CD4-positive, alpha-beta T cell (primary cell): ENCODE results near the gene ENDOU. TPM values are rescaled to one million over a fixed set of nuclear protein-coding genes. Genes with fewer than 3 reads are reported as not detected.

Source experiments
- ATAC-seq: fragments of 200-7000 bp; cut with Tn5 transposase; one replicate; pipeline ENCODE4 v1.10.0; 2022; ENCODE audit warnings: mild to moderate bottlenecking; ENCODE audit not compliant: poor library complexity
- CTCF ChIA-PET: fragments of 350-600 bp; sonication (Branson Sonifier 250); formaldehyde crosslinking; loops from one replicate; lab custom pipeline; 2021; ENCODE audit warnings: antibody characterized with exemption, inconsistent platforms; lab: Charles Lee
- POLR2A ChIA-PET: fragments of 350-600 bp; sonication (Branson Sonifier 250); formaldehyde crosslinking; loops from one replicate; lab custom pipeline; 2021; ENCODE audit warnings: antibody characterized with exemption, inconsistent platforms; lab: Charles Lee
- DNase-seq, 14 experiments: peaks; one replicate each; pipeline ENCODE4 v3.0.0-alpha.2; 2013 to 2020; ENCODE audit warnings: mixed read lengths in 2 of 14
- H3K27ac ChIP-seq, 2 donors: one replicate each; pipeline versions ENCODE4 v1.5.1 to v1.7.0; 2013; ENCODE audit warnings: low read length in 2 of 2, low read depth in 1 of 2, mild to moderate bottlenecking in 1 of 2
- H3K27me3 ChIP-seq, 2 experiments: 1 replicate in 1 of 2; 2 replicates in 1 of 2; pipeline versions ENCODE4 v1.6.1 to v1.7.0; 2013; ENCODE audit warnings: low read length in 2 of 2, control low read depth in 1 of 2, mild to moderate bottlenecking in 1 of 2, moderate library complexity in 1 of 2; ENCODE audit not compliant: insufficient read depth in 2 of 2, control insufficient read depth in 1 of 2
- H3K36me3 ChIP-seq: one replicate; pipeline ENCODE4 v1.6.1; 2013; ENCODE audit warnings: low read length, control low read depth; ENCODE audit not compliant: insufficient read depth
- H3K4me1 ChIP-seq: one replicate; pipeline ENCODE4 v1.6.1; 2013; ENCODE audit warnings: low read length, control low read depth; ENCODE audit not compliant: insufficient read depth
- H3K4me3 ChIP-seq: one replicate; pipeline ENCODE4 v1.5.1; 2013; ENCODE audit warnings: mild to moderate bottlenecking, low read length, moderate library complexity
- H3K9me3 ChIP-seq, 2 experiments: 1 replicate in 1 of 2; 2 replicates in 1 of 2; pipeline versions ENCODE4 v1.6.1 to v1.7.0; 2013; ENCODE audit warnings: low read length in 2 of 2, mild to moderate bottlenecking in 2 of 2, control low read depth in 1 of 2, moderate library complexity in 1 of 2; ENCODE audit not compliant: control insufficient read depth in 1 of 2, insufficient read depth in 1 of 2
- H3K27ac Mint-ChIP-seq: one replicate; pipeline ENCODE4 v1.8.0; 2020; ENCODE audit warnings: mixed read lengths
- H3K27me3 Mint-ChIP-seq: one replicate; pipeline ENCODE4 v1.8.0; 2021; ENCODE audit warnings: mixed read lengths
- H3K36me3 Mint-ChIP-seq: one replicate; pipeline ENCODE4 v1.8.0; 2021; ENCODE audit warnings: low read depth, mixed read lengths
- H3K4me1 Mint-ChIP-seq: one replicate; pipeline ENCODE4 v1.8.0; 2021; ENCODE audit warnings: low read depth, mixed read lengths
- H3K4me3 Mint-ChIP-seq: one replicate; pipeline ENCODE4 v1.8.0; 2020; ENCODE audit warnings: mild to moderate bottlenecking, mixed read lengths
- H3K9me3 Mint-ChIP-seq: one replicate; pipeline ENCODE4 v1.8.0; 2020; ENCODE audit warnings: mixed read lengths
- intact Hi-C, 2 experiments: fragments of 100-400 bp; cut with DNase I in 1 of 2; cut with micrococcal nuclease in 1 of 2; formaldehyde crosslinking; loops; one replicate each; pipeline versions ENCODE4 v1.15.1 to v1.9.0; 2023 to 2025; cut with DNase I, micrococcal nuclease
- total RNA-seq, 174 experiments: library from RNA in 2 of 174; stranded (reverse) in 2 of 174; gene quantifications; one replicate each; pipeline ENCODE4 v1.2.3 and lab custom pipeline; 2021 to 2026
- TF ChIP-seq, protein P1 (sequence below): fragments of 200-600 bp; IDR thresholded peaks from one replicate; pipeline ENCODE4 v1.8.0; 2022; ENCODE audit warnings: antibody characterized with exemption, mild to moderate bottlenecking

ENDOU gene
- total RNA-seq, 2 experiments from 2014 or later: not detected

DNA sequence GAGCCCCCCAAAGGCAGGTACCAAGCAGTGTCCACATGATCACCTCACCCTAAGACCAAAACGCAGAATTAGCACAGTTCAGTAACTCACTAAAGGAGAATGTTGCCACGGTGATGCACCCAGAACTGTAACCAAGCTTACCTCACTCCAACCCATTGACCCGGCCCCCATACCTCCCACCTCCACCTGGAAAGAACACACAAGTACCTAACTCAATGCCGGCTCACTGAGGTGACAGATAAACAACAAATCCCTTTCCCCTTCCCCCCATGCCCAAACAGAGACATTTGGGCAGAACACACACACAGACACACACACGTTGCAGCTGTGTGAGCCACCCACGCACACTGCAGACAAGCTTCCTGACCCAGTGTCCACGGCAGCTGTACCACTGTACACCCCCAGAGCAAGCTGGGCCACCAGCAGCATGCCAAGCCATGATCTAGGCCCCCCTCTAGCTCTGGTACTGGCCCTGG, 32.1 kb upstream of the ENDOU start:
- ATAC-seq: no peak

GRCh38 chr12:47755655-47756562, 30.6 kb upstream of the ENDOU start:
- Histone ChIP-seq H3K27me3 (no peaks in the 10 kb centered on the region), H3K36me3 (no peaks in the 10 kb centered on the region), H3K9me3 (no peaks in the 10 kb centered on the region), H3K4me1 (peaks cover 43% of the 10 kb centered on the region), H3K4me3 (no peak overlapping the region), H3K27ac (no peak overlapping the region)
- Mint-ChIP-seq H3K4me1 (peaks cover 24% of the 10 kb centered on the region), H3K27me3 (no peaks in the 10 kb centered on the region), H3K27ac (no peak overlapping the region), H3K36me3 (no peaks in the 10 kb centered on the region), H3K9me3 (no peaks in the 10 kb centered on the region), H3K4me3 (peak overlapping the region; percentile 46)
- intact Hi-C loops: no loop called here
- no peak for ATAC-seq
- POLR2A ChIA-PET: no interaction called here
- TF ChIP-seq, protein P1, sequence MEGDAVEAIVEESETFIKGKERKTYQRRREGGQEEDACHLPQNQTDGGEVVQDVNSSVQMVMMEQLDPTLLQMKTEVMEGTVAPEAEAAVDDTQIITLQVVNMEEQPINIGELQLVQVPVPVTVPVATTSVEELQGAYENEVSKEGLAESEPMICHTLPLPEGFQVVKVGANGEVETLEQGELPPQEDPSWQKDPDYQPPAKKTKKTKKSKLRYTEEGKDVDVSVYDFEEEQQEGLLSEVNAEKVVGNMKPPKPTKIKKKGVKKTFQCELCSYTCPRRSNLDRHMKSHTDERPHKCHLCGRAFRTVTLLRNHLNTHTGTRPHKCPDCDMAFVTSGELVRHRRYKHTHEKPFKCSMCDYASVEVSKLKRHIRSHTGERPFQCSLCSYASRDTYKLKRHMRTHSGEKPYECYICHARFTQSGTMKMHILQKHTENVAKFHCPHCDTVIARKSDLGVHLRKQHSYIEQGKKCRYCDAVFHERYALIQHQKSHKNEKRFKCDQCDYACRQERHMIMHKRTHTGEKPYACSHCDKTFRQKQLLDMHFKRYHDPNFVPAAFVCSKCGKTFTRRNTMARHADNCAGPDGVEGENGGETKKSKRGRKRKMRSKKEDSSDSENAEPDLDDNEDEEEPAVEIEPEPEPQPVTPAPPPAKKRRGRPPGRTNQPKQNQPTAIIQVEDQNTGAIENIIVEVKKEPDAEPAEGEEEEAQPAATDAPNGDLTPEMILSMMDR: no peak
- CTCF ChIA-PET: interaction anchor here (0.6 to 9.7 kb wide), 6 partner anchors 11 to 83 kb away, joined by 3 to 69 read pairs (median 4); no protein-coding TSS in a partner anchor
- DNase-seq: peak in 3 of 14 experiments; percentile 26 to 60 (median 57)

More for the DNA sequence above, 32.1 kb upstream of the ENDOU start:
- POLR2A ChIA-PET: interaction anchor here (1.4 to 2.1 kb wide), 5 partner anchors 10 to 81 kb away, joined by 3 to 11 read pairs (median 7); partner anchors contain the start of gene SLC48A1
- H3K9me3 ChIP-seq: no peaks in the 10 kb centered on the region
- Mint-ChIP-seq H3K36me3 (no peaks in the 10 kb centered on the region), H3K27ac (no peak overlapping the region), H3K4me1 (peaks cover 24% of the 10 kb centered on the region), H3K9me3 (no peaks in the 10 kb centered on the region), H3K4me3 (peak overlapping the region; percentile 20), H3K27me3 (no peaks in the 10 kb centered on the region)
- H3K36me3 ChIP-seq: no peaks in the 10 kb centered on the region
- CTCF ChIA-PET: interaction anchor here (1.0 to 9.7 kb wide), 6 partner anchors 10 to 82 kb away, joined by 3 to 69 read pairs (median 4); partner anchors contain the start of gene SLC48A1
- no peak for DNase-seq
- intact Hi-C loops: no loop called here
- TF ChIP-seq, protein P1: no peak
- no peak overlapping the region for H3K27ac ChIP-seq
- H3K4me1 ChIP-seq: peaks cover 43% of the 10 kb centered on the region
- no peak overlapping the region for H3K4me3 ChIP-seq
- no peaks in the 10 kb centered on the region for H3K27me3 ChIP-seq

DNA sequence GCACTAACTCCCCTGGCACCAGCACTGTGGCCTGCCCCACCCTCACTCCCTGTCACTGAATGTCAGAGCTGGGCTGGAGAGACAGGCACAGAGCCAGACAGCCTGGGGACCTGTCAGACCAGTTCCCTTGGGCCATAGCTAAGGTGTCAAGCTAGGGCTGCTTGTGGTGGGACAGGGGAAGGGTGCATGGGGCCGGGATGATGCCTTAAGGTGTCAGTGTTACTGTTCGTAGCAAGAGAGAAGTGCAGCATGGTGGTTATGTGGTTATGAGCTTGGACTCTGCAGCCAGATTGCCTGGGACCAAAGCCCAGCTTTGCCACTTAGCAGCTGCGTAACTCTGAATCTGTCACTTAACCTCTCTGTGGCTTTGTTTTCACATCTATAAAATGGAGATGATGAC, 29.6 kb upstream of the ENDOU start:
- H3K36me3 ChIP-seq: no peaks in the 10 kb centered on the region

More for the DNA sequence above, 29.6 kb upstream of the ENDOU start:
- H3K36me3 Mint-ChIP-seq: no peaks in the 10 kb centered on the region
- Histone ChIP-seq H3K9me3 (no peaks in the 10 kb centered on the region), H3K4me3 (no peak overlapping the region), H3K27ac (no peak overlapping the region), H3K27me3 (no peaks in the 10 kb centered on the region), H3K4me1 (peaks cover 43% of the 10 kb centered on the region)
- peaks cover 24% of the 10 kb centered on the region for H3K4me1 Mint-ChIP-seq
- intact Hi-C loops: no loop called here
- H3K9me3 Mint-ChIP-seq: no peaks in the 10 kb centered on the region
- ATAC-seq (no peak), DNase-seq (no peak)
- ChIA-PET POLR2A (no interaction called here), CTCF (interaction anchor here (0.6 to 9.7 kb wide), 6 partner anchors 12 to 62 kb away, joined by 3 to 69 read pairs (median 4); no protein-coding TSS in a partner anchor)
- TF ChIP-seq, protein P1: no peak
- no peaks in the 10 kb centered on the region for H3K27me3 Mint-ChIP-seq
- no peak overlapping the region for H3K4me3 Mint-ChIP-seq
- no peak overlapping the region for H3K27ac Mint-ChIP-seq
